ENCODE results near the gene TANGO2. TPM values are rescaled to one million over a fixed set of nuclear protein-coding genes. Genes with fewer than 3 reads are reported as not detected.

The TANGO2 gene, protein sequence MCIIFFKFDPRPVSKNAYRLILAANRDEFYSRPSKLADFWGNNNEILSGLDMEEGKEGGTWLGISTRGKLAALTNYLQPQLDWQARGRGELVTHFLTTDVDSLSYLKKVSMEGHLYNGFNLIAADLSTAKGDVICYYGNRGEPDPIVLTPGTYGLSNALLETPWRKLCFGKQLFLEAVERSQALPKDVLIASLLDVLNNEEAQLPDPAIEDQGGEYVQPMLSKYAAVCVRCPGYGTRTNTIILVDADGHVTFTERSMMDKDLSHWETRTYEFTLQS
- 12.5 to 13.6 TPM (median 12.9 TPM) in 5 replicates for total RNA-seq (2022; extraction: Qiagen RNA extraction)

DNA sequence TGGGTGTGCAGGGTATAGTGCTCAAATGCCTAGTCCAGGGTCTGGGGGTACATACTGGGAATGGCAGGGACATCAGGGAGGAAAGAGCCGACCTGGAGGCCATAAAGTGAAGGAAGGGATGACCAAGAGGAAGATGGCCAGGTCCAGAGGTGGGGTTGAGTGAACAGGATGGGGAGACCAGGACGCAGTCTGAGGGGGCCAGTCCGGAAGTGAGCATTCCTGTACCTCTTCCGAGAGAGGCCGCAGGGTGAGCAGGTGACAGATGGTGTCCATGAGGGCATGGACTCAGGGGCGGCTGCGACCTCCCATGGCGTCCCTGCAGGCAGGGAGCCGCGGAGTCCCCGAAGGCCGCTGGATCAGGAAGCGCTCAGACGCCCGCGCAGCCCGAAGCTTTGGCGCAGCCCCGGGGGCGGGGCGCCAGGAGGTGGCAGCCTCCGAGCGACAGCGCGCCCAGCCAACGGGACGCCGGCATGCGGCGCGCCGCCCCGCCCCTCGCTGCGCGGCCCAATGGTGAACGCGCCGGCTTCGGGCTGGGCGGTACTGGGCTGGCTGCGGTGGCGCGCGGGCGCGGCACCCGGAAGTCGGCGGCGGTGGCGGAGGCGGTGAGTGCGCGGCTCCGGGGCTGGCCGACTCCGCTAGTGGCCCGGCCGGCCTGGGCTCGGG lies at the start of gene TANGO2:
TANGO2 (plus strand) TSS at position 578 of the 663 bp plus-strand sequence. CDS start 15,689 bp downstream, outside the sequence.

DNA sequence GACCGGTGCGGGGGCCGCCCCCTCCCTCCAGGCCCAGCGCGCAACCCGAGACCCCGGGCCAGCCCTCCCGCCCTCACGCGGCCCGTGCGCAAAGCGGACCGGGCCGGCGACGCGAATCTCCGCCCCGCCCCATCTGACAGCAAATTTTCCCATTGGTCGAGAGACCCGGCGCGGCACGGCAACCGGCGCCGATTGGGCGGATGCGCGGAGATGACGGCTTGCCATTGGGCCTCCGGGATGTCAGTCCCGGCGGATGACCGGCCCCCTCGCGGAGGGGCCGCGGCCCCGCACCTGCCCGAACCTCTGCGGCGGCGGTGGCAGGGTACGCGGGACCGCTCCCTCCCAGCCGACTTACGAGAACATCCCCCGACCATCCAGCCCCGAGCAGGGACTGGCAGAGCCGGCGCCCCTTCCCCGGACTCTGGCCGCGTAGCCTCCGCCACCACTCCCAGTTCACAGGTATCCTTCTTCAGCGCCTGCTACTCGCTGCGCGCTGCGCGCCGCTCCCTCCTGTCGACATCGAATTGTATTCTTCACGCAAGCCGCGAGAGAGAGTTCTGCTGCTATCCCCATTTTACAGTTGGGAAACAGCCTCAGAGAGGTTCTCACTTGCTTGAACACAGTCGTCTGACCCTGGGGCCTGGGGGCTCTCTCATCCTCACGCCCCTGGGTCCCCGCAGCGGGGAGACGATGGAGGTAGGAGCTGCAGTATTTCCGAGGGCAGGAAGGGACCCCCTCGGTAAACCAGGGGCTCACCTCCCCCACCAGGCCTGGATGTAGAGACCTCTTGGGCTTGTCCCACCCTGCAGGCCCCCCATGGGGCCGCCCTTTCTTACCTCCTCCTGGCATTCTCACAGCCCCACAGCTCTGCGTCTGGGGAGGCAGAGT lies 3.9 kb upstream of the TANGO2 start, which contains the start of gene ARVCF:
ARVCF (minus strand) TSS at position 90 of the 888 bp plus-strand sequence. CDS start 26,029 bp downstream, outside the sequence.

DNA sequence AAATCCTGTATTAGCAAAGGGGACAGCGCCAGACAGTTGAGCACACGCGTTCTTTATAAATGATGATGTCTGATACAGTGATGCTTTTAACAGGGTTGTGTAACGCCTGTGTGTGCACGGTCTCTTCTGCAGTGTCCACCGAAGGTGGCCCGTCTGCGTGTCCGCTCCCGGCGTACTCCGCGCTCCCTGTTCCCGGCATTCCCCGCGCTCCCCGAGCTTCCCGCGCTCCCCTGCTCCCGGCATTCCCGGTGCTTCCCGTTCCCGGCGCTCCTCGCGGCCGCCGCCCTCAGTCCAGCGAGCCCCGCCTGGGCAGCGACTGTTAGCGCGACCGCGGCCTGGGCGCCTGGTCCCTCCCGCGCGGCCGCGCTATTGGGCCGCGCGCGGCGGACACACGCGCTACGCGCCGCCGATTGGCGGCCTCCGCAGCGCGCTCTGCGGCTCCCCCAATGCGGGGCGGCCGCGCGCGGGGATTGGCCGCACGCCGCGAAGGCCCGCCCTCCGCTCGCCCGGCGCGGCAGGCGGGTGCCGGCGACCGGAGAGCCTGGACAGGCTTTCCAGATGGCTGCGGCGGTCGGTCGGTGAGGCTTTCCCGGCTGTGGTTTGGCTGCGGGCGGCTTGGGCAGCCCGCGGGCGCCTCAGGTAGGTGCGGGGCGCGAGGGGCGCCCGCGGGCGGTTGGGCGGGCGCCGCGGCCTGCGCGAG lies 59.0 kb downstream of the TANGO2 start, which contains the start of gene DGCR8:
DGCR8 (plus strand) TSS at position 497 of the 700 bp plus-strand sequence. CDS start 5,723 bp downstream, outside the sequence.

DNA sequence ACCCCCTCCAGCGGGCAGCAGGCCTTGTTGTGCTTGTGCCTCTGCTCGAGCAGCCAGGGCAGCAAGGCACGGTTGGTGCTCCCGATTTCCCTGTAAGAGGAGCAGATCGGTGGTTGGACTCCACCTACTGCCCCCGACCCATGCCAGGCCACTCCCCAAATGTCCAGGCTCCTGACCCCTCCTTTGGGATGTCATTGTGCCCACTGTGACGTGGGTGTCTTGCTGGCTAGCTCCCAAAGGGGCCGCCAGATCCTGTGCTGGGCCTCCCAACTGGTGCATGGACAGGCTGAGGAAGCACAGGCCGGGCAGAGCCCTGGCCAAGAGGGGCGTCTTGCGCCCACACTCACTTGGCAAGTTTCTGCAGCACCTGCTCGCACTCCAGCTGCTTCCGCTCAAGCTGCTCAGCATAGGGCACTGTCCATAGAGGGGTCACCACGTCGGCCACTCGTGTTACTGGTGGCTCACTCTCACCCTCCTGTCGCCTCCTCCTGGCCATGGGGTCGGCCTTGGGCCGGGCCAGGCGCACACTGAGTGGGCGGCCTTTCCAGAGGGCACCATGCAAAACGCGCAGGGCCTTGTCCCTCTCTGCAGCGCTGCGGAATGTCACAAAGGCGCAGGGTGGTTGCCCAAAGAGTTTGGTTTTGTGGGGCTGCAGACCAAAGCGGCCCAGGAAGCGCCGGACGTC lies 94.9 kb downstream of the TANGO2 start, which contains the start of gene RANBP1:
RANBP1 (plus strand) TSS at position 414 of the 685 bp plus-strand sequence; CDS start at position 495, 81 bp downstream.

Other genes with a start within 250 kb of the TANGO2 start
- gene GNB1L, start 166.2 kb upstream of the TANGO2 start, total RNA-seq (2022; extraction: Qiagen RNA extraction): 14.5 to 19.7 TPM (median 18.7 TPM) in 5 replicates
- 6.9 to 11.3 TPM (median 8.6 TPM) in 5 replicates for gene RTL10, start 166.2 kb upstream of the TANGO2 start, total RNA-seq (2022; extraction: Qiagen RNA extraction)
- 126 to 165 TPM (median 163 TPM) in 5 replicates for gene COMT, start 79.3 kb upstream of the TANGO2 start, total RNA-seq (2022; extraction: Qiagen RNA extraction)
- gene TXNRD2, start 79.3 kb upstream of the TANGO2 start, total RNA-seq (2022; extraction: Qiagen RNA extraction): 32.4 to 45.1 TPM (median 38.1 TPM) in 5 replicates
- 2.0 to 3.1 TPM (median 2.6 TPM) in 5 replicates for gene ARVCF, start 4.3 kb upstream of the TANGO2 start, total RNA-seq (2022; extraction: Qiagen RNA extraction)
- gene DGCR8, start 59.1 kb downstream of the TANGO2 start, total RNA-seq (2022; extraction: Qiagen RNA extraction): 17.8 to 22.1 TPM (median 19.6 TPM) in 5 replicates
- 237 to 298 TPM (median 288 TPM) in 5 replicates for gene RANBP1, start 95.0 kb downstream of the TANGO2 start, total RNA-seq (2022; extraction: Qiagen RNA extraction)
- 18.6 to 29.0 TPM (median 23.4 TPM) in 5 replicates for gene TRMT2A, start 96.1 kb downstream of the TANGO2 start, total RNA-seq (2022; extraction: Qiagen RNA extraction)
- 22.4 to 43.4 TPM (median 34.8 TPM) in 5 replicates for gene ZDHHC8, start 110.7 kb downstream of the TANGO2 start, total RNA-seq (2022; extraction: Qiagen RNA extraction)
- gene CCDC188, start 129.9 kb downstream of the TANGO2 start, total RNA-seq (2022; extraction: Qiagen RNA extraction): not detected in 5 replicates
- gene RTN4R, start 247.2 kb downstream of the TANGO2 start, total RNA-seq (2022; extraction: Qiagen RNA extraction): 7.7 to 16.3 TPM (median 13.8 TPM) in 5 replicates